Sciatic nerve (tissue), 2 donors: ENCODE results near the gene IGFBP4. TPM values are rescaled to one million over a fixed set of nuclear protein-coding genes. Genes with fewer than 3 reads are reported as not detected.

Experiments used
- ATAC-seq: fragments of 200-7000 bp; cut with Tn5 transposase; one replicate; pipeline ENCODE4 v1.9.1; 2020; ENCODE audit warnings: mild to moderate bottlenecking, moderate library complexity
- DNase-seq: peaks from one replicate; pipeline ENCODE4 v3.0.0-alpha.2; 2020; ENCODE audit warnings: low spot score
- intact Hi-C: fragments of 100-400 bp; cut with DNase I; formaldehyde crosslinking; loops from one replicate; pipeline ENCODE4 v1.14.2; 2022
- total RNA-seq: library from RNA; stranded (reverse); fragmentation: NEBNext Ultra II Directional; extraction: Animal tissue kit (Norgen Biotek cat#: 25700); gene quantifications from one replicate; pipeline ENCODE4 v1.2.1, GENCODE V29; 2021
- donor health status: DM: no; HTN: no; CAD: no.
- donor health status: DM: no; HTN: no; CAD: no.

IGFBP4 gene
- total RNA-seq, 1 donor from 2014 or later, result 680 TPM

- intact Hi-C loops, result no loop called here
- ATAC-seq (no peak), DNase-seq (no peak)
These were observed 37.9 kb downstream of the IGFBP4 start for GRCh38 chr17:40481106-40481505.

GRCh38 chr17:40482722-40483121 is 39.5 kb downstream of the IGFBP4 start:
- intact Hi-C loops, result no loop called here
- DNase-seq, result no peak

GRCh38 chr17:40483679-40484078 is 40.4 kb downstream of the IGFBP4 start:
- ATAC-seq, result no peak
- intact Hi-C loops, result no loop called here
- no peak for DNase-seq

More at GRCh38 chr17:40482722-40483121, 39.5 kb downstream of the IGFBP4 start:
- ATAC-seq, result no peak

DNA sequence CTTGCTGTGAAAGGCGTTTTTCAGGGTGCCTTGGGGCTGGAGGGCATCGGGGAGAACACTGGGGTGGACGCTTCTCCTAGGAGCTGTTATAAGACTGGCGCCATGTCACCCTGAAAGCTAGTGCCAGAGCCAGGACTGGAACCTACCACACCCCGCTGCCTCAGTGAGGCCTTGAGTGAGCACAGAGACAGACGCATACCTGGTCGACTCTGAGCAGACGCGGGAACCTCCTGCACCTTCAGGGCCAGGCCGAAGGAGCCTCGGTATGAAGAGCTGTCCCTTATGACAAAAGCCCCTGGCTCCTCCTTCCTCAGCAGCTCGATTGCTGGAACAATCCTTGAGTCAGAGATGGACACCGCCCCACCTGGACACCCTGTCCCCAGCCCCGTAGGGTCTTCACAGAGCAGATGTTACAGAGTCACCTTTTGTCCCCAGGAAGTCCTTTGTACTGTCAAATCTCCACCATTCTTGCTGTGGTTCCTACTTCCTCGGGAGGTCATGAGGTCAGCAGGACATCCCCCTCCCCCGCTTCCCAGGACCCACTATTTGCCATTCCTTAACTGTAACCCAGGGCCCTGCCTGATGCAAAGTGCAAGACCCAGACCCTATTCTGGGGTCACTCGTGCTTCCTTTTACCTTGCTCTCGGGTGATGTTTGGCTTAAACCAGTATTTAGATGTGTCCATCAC is 41.2 kb downstream of the IGFBP4 start:
- DNase-seq (no peak), ATAC-seq (no peak)
- intact Hi-C loops, result no loop called here

- intact Hi-C loops, result no loop called here
- ATAC-seq, result no peak
- no peak for DNase-seq
These were observed 41.8 kb downstream of the IGFBP4 start for GRCh38 chr17:40484973-40485530.

DNA sequence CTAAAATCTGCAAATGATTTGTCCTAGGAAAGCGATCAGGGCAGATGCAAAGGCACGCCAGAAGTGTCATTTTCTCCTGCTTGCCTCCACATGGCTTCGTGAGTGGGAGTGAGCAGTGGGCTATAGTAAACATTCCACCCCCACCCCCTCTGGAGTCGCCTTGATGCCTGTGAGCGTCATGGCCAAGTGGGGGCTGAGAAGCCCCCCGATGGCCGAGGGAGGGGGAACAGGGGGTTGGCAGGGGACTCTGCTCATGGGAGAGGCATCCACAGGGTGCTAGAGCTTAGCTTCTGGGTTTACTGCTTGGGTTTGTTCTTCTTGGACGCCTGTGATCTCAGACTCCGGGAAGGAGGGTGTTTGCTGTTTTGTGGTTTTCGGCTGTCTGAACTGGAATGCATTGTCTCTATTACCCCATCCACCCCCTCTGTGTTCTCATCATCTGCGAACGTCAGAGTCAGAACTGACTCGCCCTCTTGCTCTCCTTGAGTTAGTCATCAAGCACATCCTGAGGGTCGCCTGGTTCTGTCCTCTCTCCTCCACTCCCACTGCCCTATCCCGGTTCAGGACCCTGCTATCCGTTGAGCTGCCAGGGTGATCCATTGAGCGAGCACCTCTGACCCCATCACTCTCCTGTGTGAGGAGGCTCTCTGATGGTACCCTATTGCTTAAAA is 42.7 kb downstream of the IGFBP4 start:
- peak; percentile 75 for DNase-seq

DNA sequence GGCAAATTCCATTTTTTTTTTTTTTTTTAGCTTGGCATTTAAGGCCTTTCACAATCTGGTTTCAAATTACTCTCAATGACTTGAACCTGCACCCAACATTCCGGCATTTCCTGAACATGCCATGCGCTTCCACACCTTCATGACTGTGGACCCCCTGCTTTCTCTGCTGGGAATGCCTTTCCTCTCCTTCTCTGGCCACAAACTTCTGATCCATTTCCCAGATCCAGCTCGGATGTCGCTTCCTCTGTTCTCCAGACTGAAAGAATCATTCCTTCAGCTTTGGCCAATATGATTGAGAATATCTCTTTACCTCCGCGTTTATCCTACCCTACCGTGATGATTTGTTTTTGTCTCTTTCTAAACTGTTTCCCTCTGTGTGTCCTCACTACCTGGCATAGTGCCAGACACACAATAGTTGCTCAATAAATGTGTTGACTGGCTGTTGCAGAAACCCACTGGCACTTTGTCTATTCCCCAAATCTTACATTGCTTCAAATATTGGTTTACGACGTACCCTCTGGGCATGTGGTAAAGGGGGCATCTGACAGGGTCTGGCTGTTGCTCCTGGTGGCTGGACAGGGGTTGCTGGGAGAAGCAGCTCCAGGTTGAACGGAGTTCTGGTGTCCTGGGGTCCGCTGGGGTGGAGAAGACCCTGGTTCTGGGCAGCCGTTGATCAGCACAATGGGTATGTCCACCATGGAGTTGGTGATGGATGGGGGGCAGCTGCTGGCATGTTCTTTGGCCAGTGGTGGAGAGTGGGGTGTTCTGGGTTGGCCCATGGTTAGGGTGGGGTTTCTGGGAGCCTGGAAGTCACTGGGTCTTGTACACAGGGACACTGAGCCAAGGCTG is 43.5 kb downstream of the IGFBP4 start:
- intact Hi-C loops, result no loop called here
- no peak for DNase-seq
- no peak for ATAC-seq

More for the DNA sequence above, 42.7 kb downstream of the IGFBP4 start:
- peak; percentile 92 for ATAC-seq
- intact Hi-C loops, result no loop called here

- intact Hi-C loops, result no loop called here
- ATAC-seq, result no peak
- DNase-seq, result no peak
These were observed 44.2 kb downstream of the IGFBP4 start for GRCh38 chr17:40487371-40488020.

DNA sequence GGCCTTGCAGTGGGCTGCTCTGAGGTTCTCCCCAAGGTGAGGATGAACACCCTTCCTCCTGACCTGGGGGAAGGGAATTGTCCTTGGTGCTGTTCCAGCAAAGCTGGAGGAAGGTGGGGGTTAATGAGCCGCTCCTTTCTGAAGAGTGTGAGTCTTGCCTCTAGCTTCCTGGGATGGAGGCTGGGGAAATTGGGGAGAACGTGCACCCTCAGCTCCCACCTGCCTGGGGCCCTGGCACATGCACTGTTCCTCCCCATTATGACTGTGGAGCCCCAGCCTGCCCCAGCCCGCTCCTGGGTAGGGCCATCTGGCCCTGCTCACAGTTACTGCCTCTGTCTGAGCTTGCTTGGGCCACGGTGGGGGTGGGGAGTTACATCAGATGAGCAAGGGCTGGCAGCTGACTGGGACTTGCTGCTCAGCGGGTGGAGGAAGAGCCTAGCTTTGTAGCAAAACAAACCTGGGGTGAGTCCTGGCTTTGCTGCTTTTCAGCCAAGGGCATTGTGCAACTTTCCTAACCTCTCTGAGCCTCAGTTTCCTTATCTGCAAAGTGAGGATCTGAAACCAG is 47.1 kb downstream of the IGFBP4 start:
- ATAC-seq (peak; percentile 70), DNase-seq (peak; percentile 81)
- intact Hi-C loops, result no loop called here

- DNase-seq (no peak), ATAC-seq (no peak)
- intact Hi-C loops, result no loop called here
These were observed 47.7 kb downstream of the IGFBP4 start for GRCh38 chr17:40490982-40491381.

GRCh38 chr17:40491486-40491885 is 48.2 kb downstream of the IGFBP4 start:
- intact Hi-C loops, result no loop called here
- DNase-seq (no peak), ATAC-seq (no peak)

GRCh38 chr17:40493697-40494096 is 50.4 kb downstream of the IGFBP4 start:
- intact Hi-C loops, result no loop called here
- DNase-seq, result no peak
- no peak for ATAC-seq

DNA sequence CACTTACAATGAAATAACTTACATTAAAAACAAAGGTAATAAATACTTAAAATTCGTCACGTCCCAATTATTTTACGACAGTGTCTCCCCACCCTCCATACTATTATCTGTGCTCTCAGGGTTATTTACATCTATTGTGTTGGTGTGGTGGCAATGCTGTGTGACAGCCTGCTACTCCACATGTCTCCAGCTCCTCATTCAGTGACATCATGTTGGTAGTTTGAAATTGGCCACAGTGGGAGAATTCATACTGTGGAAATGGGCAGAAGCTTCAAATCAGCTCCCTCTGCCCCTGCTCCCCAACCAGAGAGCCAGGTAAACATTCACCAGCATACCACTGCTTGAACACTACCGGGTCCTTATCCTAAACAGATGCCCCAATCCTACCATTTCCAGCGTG is 51.9 kb downstream of the IGFBP4 start:
- DNase-seq (no peak), ATAC-seq (no peak)
- intact Hi-C loops, result no loop called here

DNA sequence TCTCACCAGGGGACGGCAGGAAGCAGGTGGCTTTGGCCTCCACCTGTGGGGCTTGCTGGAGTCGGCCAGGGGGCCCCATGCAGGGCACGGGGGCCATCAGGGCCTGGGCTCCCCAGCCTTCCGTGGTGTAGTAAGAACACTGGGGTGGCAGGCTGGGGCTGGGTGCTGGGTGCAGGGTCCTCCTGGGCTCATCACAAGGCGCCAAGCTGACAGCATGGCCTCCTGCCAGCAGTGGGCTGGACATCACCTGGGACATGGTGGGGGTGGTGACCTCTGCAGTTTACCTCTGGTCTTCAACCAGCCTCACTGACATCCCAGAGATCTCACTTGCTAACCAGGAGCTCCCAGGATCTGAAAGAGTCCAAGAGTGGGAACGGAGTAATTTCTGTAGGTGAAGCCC is 52.9 kb downstream of the IGFBP4 start:
- no peak for ATAC-seq
- intact Hi-C loops, result no loop called here
- no peak for DNase-seq

- no peak for ATAC-seq
- DNase-seq, result no peak
- intact Hi-C loops, result no loop called here
These were observed 53.6 kb downstream of the IGFBP4 start for GRCh38 chr17:40496634-40497420.

GRCh38 chr17:40497695-40498094 is 54.4 kb downstream of the IGFBP4 start:
- ATAC-seq (no peak), DNase-seq (no peak)
- intact Hi-C loops, result no loop called here

DNA sequence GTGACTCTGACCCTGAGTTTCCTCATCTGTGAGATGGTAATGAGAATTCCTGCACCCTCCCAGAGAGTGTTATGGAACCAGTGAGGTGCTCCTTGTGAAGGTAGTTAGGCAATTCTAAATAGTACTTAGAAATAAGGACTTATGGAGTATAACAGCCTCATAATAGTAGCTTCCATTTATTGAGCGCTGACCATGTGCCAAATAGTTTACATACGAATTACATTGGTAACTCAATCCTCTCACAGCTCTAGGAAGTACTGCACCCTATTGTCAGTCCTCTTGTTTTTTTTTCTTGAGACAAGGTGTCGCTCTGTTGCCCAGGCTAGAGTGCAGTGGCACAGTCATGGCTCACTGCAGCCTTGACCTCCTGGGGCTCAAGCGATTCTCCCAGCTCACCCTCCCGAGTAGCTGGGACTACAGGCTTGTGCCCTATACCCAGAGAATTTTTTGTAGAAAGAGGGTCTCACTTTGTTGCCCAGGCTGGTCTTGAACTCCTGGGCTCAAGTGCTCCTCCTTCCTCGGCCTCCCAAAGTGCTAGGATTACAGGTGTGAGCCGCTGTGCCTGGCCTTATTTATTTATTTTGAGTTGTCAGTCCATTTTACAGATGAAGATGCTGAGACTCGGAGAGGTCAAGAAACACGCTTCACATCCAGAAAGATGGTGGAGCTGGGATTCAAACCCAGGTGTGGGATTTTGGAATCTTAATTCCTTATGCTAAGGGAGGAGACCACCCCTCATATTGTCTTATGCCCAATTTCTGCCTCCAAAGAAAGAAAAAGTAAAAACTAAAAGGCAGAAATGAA is 55.2 kb downstream of the IGFBP4 start:
- intact Hi-C loops, result no loop called here
- DNase-seq, result no peak
- no peak for ATAC-seq
